Coronary artery (tissue), 2 donors: ENCODE results near the gene CALR3.

Source experiments
- DNase-seq: peaks from one replicate; pipeline ENCODE4 v3.0.0-alpha.2; 2017; ENCODE audit warnings: low spot score
- H3K27ac ChIP-seq, 2 donors: fragments of 200-600 bp; sonication (generic); one replicate each; pipeline ENCODE4 v1.5.1; 2016 to 2019
- H3K4me3 ChIP-seq: fragments of 200-600 bp; sonication (generic); 2 replicates; pipeline ENCODE4 v1.5.1; 2016; ENCODE audit warnings: mild to moderate bottlenecking, moderate library complexity
- CTCF ChIP-seq: fragments of 200-600 bp; sonication (generic); IDR thresholded peaks from one replicate; pipeline ENCODE4 v1.5.1; 2019; ENCODE audit warnings: antibody characterized with exemption

The CALR3 gene

GRCh38 chr19:16529466-16530144 is 33.6 kb upstream of the CALR3 start:
- no peak for TF ChIP-seq CTCF
- DNase-seq = no peak
- no peak overlapping the region for H3K4me3 ChIP-seq
- no peak overlapping the region for H3K27ac ChIP-seq

- H3K27ac ChIP-seq = no peak overlapping the region
- no peak for DNase-seq
- no peak for TF ChIP-seq CTCF
- H3K4me3 ChIP-seq = no peak overlapping the region
Measured at GRCh38 chr19:16527971-16528521, 32.1 kb upstream of the CALR3 start.

- no peak for DNase-seq
- Histone ChIP-seq H3K4me3 (no peak overlapping the region), H3K27ac (no peak overlapping the region)
- TF ChIP-seq CTCF = no peak
Measured at GRCh38 chr19:16527334-16527935, 31.5 kb upstream of the CALR3 start.

GRCh38 chr19:16525751-16526481 is 29.9 kb upstream of the CALR3 start:
- DNase-seq = no peak
- Histone ChIP-seq H3K27ac (no peak overlapping the region), H3K4me3 (no peak overlapping the region)
- TF ChIP-seq CTCF = no peak

- Histone ChIP-seq H3K27ac (no peak overlapping the region), H3K4me3 (no peak overlapping the region)
- no peak for DNase-seq
- no peak for TF ChIP-seq CTCF
Measured at GRCh38 chr19:16524991-16525734, 29.2 kb upstream of the CALR3 start.

- TF ChIP-seq CTCF = no peak
- DNase-seq = no peak
- H3K4me3 ChIP-seq = no peak overlapping the region
- no peak overlapping the region for H3K27ac ChIP-seq
Measured at GRCh38 chr19:16522559-16523377, 26.8 kb upstream of the CALR3 start.
